ENCODE data around the gene CACNB4.
"Not testable (repeated sequence)": the region's sequence is repeated elsewhere in the genome, so short reads cannot be mapped to it uniquely, and the experiment has no call there.

Gene CACNB4

DNA sequence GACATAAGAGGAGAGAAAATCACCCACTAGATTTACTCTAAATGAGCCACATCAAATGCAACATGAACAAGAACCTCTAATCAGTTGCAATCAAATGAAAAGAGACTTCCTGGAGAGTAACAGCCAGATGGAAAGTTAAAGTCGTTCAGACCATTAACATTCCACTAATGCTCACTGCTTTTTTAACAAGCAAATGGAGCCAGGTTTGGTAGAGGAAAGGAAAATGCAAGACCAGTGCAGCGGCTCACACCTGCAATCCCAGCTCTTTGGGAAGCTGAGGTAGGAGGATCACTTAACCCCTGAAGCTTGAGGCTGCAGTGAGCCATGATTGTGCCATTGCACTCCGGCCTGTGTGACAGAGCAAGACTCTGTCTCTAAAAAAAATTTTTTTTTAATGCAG is 48.5 kb downstream of the CACNB4 start:
- DNase-seq = no peak

DNA sequence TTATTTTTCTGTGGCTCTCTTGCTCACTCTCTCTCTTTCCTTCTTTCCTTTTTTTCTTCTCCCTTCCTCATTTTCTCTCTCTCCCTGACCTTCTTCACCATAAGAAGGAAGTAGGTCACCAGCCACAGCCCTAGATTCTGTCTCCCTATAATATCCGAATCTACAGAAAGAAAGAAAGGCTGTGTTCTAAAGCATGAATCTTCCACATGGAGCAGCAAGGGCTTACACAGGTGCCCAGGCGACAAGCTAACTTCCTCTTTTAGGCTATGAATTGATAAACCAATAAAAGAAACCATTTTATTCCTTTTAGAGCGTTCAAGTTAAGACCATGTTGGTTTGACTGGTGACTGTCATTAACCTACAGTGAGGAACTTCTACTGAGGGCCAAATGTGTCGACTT is 49.3 kb downstream of the CACNB4 start:
- DNase-seq = no peak

DNA sequence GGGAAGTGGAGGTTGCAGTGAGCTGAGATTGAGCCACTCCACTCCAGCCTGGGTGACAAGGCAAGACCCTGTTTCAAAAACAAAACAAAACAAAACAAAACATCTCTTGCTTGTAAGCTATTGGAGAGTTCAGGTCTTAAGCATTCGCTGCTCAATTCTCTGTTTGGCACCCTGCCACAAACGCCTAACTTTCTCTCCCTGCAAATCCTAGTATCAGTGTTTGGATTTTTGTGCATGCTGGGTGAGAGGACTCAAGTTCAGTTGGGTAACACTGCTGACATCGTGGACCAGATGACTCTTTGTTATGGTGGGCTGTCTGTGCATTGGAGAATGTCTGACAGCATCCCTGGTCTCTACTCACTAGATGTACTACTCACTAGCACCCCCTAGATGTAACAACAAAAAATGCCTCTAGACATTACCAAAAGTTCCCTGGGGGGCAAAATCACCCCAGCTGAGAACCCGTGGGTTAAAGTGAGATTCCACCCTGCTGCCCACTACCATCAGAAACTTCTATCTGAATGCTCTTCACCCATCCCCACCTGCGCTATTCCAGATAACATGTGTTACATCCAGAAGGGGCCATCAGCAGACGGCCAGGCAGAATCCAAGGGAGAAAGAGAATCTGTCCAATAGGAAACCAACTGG is 50.9 kb downstream of the CACNB4 start:
- DNase-seq = no peak

DNA sequence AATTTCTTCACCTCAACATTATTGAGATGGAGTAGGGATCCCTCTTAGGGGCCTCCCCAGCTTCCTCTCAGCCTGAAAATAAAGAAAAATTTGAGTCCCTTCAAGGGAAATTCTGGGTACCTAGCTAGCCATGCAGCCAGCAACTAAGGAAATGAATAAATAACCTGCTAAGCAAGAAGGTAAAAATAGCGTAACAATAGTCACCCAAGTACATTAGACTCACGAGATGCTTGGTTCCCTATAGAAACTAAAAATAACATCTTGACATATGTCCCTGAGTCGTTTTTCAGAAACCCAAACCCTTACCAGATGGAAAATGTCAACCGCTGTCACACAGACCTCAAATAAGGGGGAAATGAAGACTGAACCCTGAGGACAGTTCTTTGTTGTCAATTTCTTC is 51.9 kb downstream of the CACNB4 start:
- DNase-seq = no peak

DNA sequence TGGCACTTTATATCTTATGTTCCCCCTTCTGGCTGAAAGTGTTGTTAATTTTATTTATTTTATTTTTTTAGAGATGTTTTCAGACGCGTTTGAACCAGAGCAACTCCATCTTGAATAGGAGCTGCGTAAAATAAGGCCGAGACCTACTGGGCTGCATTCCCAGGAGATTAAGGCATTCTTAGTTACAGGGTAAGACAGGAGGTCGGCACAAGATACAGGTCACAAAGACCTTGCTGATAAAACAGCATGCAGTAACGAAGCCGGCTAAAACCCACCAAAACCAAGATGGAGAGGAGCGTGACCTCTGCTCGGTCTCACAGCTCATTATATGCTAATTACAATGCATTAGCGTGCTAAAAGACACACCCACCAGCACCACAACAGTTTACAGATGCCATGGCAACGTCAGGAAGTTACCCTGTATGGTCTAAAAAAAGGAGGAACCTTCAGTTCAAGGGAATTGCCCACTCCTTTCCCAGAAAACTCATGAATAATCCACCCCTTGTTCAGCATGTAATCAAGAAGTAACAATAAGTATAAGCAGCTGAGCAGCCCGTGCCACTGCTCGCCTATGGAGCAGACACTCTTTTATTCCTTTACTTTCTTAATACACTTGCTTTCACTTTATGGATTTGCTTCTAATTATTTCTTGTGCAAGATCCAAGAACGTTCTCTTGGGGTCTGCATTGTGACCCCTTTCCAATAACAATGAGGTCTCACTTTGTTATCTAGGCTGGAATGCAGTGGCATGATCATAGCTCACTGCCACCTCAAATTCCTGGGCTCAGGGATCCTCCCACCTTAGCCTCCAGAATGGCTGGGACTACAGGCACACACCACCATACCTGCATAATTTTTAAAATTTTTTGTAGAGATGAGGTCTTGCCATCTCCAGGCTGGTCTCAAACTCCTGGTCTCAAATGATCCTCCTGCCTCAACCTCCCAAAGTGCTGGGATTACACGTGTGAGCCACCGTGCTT is 55.9 kb downstream of the CACNB4 start:
- no peak for DNase-seq

DNA sequence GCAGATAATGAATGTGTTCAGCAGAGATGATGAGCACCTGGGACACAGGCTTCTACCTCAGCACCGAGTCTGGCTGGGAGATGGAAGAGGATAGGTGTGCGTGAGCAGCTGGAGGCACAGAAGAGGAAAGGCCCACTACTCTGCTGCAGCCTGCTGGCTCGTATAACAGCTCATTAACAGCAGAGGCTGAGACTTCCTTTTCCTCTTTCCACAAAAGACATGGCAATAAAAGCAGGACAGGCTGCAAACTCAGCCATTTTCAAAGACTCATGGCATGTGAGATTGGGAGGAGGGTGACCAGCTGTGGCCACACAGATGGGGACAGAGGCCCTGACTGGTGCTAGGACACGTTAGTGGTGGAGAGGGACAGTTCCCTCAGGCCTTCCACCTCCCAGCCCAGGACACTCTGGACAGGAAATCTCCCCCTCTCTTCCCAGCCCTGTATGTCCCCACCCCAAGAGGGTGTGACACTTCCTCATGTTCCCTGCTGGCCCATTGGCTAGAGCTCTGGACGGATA is 60.3 kb downstream of the CACNB4 start:
- DNase-seq = no peak

DNA sequence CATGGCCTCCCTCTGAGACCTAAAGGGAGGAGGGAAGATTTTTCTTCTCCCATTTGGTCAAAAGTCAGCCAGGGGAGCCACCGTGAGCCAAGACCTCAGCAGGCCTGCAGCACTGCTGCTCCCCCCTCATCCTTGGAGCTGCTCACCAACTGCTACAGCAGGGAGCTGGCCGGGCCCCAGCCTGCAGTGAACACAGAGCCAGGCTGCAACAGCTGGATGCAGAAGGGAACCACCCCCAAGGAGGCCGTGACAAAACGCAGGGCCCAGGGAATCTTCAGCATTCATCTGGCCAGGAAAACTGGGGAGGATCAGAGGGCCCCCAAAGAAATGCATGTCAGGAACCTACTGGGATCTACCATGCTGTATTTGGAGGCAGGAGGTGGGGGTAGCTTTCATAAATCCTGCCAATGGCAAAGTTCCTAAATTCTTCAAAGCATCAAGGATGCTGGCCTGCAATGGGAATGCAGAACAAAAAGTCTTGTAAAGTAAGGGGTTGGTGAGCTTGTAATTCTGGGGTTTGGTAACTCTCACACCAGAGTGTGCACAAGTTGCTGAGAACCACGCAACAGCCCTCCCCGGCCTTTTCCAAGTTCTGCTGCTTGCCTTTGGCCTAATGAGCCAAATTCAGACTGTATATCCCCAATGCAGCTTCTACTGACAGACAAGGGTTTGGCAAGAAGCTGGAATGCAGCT is 61.0 kb downstream of the CACNB4 start:
- no peak for DNase-seq

DNA sequence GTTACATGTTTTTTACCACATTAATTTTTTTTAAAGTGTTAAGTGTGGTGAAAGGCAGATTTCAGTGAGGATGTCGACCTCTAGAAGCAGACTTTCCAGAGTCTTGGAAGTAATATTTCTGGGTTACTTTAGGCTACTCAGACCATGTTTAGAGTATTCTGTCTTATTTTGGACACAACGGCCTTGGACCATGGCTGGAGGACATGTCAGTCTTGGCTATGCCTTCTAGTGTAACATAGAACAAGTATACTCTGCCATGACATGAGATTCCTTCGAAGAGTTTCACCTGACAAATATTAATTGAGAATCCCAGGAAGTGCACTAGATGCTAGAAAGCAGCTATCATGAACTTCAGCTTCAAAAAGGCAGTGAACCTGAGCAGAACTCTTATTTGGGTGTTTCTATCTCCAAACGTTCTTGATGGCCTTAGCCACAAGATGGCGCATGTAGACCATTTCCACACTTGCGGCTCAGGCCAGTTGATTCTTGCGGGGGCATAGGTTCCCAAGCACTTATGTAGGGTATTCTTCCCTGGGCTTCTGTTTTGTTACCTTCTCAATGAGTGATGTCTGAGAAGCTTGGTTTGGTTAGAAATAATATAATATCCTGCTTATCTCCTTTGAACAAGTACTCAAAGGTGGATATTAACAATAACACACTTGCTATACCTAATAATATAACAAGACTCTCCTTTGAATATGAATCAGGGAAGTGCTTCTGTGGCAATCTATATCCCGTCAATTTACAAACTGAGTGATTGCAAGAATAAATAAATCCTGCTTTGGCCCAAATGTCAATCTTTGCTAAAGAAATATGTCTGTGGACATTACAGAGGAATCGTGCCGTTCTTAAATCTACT is 62.0 kb downstream of the CACNB4 start:
- peak; percentile 91 for DNase-seq

DNA sequence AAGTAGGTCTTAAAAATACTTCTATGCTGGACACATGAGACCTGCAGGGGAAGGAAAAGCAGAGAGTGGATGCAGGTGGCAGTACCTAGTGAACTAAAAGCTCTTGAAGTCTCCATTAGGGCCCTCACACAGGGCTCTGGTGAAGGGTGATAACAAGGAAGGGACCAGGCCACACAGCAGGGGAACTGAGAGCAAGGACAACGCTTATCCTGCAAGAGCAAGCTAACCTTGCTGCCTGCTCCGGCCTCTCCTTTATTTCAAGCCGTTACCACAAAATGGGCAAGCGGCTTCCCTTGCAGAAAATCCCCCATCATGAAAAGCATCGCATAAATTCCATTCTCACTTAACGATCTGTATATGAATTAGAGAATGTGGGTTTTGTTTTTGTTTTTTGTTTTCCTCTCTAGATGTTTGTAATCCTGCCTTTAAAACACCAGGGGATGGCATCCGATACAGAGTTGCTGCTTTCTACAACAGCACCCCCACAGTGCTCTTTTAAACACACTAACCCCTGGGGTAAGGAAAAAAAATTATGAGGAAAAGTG is 64.5 kb downstream of the CACNB4 start:
- no peak for DNase-seq

DNA sequence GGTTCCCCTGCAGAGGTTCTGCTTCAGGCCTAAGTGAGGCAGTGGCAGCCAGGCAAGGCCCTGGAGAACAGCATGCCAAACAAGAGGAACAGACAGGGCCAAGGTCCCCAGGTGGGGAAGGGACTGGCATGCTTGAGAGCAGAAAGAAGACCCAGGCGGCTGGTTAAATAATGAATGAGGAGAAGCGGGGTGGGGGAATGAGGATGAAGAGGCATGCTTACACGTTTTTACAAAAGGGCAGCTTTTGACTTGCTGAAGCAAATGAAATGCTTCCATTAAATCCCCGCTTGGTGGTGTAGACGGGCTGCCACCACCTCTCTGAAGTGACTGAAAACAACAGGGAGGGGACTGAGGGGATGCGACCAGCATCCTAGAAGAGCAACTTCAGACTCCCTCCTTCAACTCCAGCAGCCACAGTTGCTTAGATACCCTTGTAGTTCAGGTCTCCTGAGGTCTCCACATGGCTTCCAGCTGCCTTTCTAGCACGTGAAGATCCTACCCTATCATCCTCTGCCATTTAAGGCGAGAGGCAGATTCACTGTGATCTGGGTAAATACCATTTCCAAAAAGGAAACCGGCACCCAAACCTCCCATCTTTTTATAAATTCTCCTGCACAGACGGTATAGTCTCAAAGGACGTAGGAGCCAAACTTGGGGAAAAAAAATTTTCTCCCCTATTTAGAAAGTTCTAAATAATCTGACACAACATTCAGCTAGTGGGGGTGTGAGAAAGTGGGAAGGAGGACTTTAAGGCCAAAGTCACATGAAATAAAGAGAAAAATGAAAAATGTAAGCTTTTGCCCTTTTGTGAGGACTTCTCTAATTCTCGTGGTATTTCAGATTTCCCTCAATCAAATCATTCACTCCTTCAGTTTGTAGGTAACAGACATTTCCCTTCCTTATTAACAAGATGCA is 65.6 kb downstream of the CACNB4 start:
- peak; percentile 57 for DNase-seq

DNA sequence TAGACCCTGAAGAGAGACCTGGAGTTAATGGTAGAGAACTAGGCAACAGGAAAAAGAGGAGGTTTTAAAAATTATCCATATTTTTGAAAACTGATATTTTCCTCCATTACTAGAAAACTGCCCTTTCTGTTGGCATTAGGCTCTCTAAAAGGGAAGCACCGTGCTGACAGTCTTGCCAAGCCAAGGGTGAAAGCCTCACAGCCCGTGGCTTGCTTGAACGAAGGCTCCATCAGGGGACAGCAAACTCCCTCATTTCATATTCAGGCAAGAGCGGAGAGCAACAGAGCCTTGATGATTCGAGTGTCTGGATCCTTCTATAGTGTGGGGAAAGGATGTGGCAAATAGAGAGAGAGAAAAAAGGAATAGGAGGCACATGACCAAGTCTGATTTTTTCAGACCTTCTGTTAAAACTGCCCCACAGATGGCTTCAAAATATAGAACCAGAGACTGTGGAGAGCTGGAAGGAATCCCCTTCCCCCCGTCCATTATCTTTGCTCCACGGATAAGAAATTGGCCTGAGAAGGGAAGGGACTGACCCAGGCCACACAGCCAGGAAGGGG is 67.0 kb downstream of the CACNB4 start:
- no peak for DNase-seq

DNA sequence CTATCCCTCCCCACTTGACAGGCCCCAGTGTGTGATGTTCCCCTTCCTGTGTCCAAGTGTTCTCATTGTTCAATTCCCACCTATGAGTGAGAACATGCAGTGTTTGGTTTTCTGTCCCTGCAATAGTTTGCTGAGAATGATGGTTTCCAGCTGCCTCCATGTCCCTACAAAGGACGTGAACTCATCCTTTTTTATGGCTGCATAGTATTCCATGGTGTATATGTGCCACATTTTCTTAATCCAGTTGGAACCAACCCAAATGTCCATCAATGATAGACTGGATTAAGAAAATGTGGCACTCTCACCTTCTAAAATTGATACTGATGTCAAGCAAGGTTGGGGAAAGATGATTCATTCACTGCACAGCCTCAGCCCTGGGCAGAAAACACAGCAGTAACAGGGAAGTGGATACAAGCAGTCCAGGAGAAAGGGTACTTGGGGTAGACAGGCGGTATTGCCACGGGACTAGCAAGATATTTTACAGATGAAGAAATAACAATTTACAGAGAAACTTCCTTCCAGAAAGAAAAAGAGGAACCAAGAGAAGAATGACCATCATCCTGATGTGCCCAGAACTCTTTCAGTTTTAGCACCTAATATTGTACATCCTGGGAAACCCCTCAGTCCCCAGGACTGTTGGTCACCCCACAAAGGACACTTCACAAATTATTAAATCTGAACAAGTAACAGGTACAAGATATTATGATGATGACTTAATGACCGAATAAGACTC is 68.1 kb downstream of the CACNB4 start:
- not testable (repeated sequence) for DNase-seq

DNA sequence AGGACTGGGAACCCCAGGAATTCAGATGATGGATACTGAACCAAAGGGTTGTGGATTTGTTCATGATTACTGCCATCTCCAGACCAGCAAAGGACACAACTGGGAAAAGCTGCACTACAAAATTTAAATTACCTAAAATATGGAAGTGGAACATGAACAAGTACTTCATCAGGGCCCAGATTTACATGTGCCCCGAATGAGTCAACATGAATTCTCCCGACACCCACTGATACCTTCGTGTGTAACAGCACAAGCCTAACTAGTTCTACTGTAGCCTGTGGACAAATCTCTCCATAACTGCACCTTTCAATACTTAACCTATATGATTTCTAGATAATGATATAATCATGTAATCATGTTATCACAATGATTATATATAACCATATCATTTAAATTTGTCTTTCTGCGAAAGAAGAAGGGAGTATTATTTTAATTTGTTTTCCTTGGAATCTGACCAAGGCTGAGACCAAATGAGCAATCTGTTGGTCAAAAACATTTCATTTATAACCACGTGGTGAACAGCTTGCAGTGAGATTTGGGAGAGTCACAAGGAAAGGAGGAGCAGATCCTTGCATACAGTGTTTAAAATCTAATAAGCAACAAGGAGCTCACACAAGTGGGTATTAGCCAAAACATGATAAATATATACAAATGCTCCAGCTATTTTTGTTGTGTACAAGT is 70.5 kb downstream of the CACNB4 start:
- no peak for DNase-seq

DNA sequence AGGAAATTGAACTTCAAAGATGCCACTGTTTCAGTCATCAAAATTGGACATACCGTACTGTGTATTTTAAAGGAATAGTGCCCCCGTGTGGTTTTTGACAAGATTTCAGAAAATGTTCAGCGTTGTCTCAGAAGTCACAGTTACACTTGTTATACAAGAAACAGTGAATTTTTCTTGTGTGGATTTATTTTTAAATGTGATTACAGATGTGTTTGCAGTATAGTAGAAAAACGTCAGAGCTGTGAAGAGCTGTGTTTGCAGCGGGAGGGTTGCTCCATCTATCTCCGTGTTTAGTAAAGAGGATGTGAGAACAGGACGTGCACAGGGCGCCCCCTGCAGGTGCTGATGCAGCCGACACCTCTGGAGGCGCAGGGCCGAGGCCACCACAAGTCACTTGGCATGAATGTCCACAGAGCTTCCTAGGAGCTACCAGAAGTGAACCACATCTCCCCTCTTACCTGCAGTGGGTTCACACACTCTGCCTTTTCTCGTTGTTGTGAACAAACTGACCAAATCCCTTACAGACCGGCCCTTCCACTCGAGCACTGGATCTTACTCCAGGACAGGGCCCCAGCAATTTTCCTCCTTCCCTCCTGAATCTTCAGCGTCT is 73.1 kb downstream of the CACNB4 start:
- DNase-seq = peak; percentile 94

DNA sequence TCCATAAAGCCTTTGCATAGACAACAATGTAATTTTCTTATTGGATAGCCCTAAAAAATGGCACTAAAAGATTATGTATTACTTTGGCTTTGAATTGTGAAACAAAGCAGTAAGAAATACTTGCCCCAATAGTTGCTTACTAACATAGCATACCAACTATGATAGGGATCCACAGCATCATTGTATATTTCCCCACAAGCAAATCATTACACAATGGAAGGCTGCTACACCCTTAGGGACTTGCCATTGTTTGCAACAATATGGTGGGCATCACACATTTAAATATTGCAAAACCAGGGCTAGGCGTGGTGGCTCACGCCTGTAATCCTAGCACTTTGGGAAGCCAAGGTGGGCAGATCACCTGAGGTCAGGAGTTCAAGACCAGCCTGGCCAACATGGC is 74.4 kb downstream of the CACNB4 start:
- DNase-seq = no peak

DNA sequence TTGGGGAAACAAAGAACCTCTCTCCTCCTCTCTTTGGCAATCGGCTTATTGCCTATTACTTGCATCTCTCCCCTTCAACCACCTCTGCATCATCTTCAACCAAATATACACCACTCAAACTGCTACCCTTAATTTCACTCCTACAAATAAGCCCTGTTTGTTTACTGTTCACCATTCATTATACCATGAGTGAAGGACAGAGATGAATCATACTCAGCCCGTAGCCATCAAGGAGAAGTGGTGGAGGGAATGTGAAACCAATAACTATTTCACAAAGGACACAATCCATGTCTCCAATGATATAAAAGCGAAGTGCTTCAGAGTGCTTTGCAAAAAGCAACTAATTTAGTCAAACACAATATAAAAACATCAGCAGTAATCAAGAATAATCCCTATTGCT is 76.8 kb downstream of the CACNB4 start:
- DNase-seq = no peak

DNA sequence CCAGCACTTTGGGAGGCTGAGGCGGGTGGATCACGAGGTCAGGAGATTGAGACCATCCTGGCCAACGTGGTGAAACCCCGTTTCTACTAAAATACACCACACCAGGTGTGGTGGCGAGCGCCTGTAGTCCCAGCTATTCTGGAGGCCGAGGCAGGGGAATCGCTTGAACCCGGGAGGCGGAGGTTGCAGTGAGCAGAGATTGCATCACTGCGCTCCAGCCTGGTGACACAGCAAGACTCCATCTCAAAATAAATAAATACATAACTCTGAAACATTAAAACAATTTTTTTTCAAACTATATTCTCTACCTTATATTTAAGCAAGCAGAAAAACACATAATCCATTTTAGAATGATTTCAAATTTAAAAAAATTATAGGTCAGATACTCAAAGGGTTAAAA is 77.8 kb downstream of the CACNB4 start:
- DNase-seq = not testable (repeated sequence)

DNA sequence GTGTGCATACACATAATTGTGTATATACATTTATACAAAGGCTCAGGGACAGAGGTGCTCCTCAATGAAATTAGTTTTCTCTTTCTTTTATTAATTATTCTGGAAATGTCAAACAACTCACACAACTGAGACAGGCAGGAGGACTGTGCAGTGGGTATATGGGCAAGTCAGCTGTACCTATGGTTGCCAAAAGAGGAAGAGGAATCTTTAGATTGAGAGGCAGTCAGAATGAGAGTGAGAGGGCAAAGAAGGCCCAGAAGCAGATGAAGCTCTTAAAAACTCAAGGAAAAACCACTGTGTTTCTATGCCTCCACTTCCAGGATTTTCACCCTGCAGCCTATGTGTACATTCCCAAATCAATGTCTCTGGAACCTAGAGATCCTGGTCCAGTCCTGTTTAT is 79.1 kb downstream of the CACNB4 start:
- no peak for DNase-seq
